Suprapubic skin (tissue), 3 donors: ENCODE results near the gene TDRD9.

Experiments
- CTCF ChIP-seq, 2 donors: fragments of 200-600 bp in 1 of 2; fragments of 450-650 bp in 1 of 2; sonication (generic) in 1 of 2; IDR thresholded peaks; one replicate each; pipeline ENCODE4 v1.5.1; 2016 to 2019; ENCODE audit warnings: antibody characterized with exemption in 2 of 2, mild to moderate bottlenecking in 1 of 2, moderate library complexity in 1 of 2
- POLR2AphosphoS5 ChIP-seq, 3 donors: sonication (generic); formaldehyde crosslinking; IDR thresholded peaks; one replicate each; pipeline ENCODE4 v1.6.1; 2017; ENCODE audit warnings: antibody characterized with exemption in 3 of 3

- TF ChIP-seq CTCF (IDR thresholded peaks at IDR 0.05) (no peak), POLR2AphosphoS5 (IDR thresholded peaks at IDR 0.05) (no peak)
Observed at GRCh38 chr14:104066719-104067295, 138.6 kb downstream of the TDRD9 start.
